Ishikawa (cell line): ENCODE data around the gene INCA1.

ENCODE experiments used
- CEBPB ChIP-seq: IDR thresholded peaks from 2 replicates; pipeline ENCODE4 v1.6.1; 2012
- EGR1 ChIP-seq: IDR thresholded peaks from 2 replicates; pipeline ENCODE4 v1.6.1; 2012
- FOXM1 ChIP-seq: IDR thresholded peaks from 2 replicates; pipeline ENCODE4 v1.6.1; 2012; ENCODE audit warnings: low read depth, borderline replicate concordance
- NFIC ChIP-seq: IDR thresholded peaks from 2 replicates; pipeline ENCODE4 v1.6.1; 2012
- TAF1 ChIP-seq: IDR thresholded peaks from 2 replicates; pipeline ENCODE4 v1.6.1; 2012; ENCODE audit warnings: low read depth, mild to moderate bottlenecking
- TCF12 ChIP-seq: IDR thresholded peaks from 2 replicates; pipeline ENCODE4 v1.6.1; 2012; ENCODE audit warnings: low read depth
- ZBTB7A ChIP-seq: IDR thresholded peaks from 2 replicates; pipeline ENCODE4 v1.6.1; 2012; ENCODE audit warnings: low read depth
- TF ChIP-seq, protein P1 (sequence below): IDR thresholded peaks from 2 replicates; pipeline ENCODE4 v1.6.1; 2012
- TF ChIP-seq, protein P2 (sequence below): IDR thresholded peaks from 2 replicates; pipeline ENCODE4 v1.6.1; 2012

Gene INCA1

DNA sequence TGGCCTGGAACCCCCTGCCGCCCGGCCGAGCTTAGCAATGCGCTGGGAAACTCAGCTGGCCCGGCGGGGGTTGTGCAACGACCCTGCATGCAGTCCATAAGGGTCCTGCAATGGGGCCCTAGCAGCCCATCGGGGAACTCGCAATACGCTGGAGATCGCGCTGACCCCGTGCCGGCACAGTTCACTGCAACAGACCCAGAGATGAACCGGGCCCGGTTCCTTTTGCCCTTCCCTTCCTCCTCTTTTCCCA is 57.9 kb downstream of the INCA1 start:
- no peak for TF ChIP-seq FOXM1
- TF ChIP-seq NFIC: no peak
- TF ChIP-seq, protein P1, sequence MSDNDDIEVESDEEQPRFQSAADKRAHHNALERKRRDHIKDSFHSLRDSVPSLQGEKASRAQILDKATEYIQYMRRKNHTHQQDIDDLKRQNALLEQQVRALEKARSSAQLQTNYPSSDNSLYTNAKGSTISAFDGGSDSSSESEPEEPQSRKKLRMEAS: no peak
- no peak for TF ChIP-seq EGR1

DNA sequence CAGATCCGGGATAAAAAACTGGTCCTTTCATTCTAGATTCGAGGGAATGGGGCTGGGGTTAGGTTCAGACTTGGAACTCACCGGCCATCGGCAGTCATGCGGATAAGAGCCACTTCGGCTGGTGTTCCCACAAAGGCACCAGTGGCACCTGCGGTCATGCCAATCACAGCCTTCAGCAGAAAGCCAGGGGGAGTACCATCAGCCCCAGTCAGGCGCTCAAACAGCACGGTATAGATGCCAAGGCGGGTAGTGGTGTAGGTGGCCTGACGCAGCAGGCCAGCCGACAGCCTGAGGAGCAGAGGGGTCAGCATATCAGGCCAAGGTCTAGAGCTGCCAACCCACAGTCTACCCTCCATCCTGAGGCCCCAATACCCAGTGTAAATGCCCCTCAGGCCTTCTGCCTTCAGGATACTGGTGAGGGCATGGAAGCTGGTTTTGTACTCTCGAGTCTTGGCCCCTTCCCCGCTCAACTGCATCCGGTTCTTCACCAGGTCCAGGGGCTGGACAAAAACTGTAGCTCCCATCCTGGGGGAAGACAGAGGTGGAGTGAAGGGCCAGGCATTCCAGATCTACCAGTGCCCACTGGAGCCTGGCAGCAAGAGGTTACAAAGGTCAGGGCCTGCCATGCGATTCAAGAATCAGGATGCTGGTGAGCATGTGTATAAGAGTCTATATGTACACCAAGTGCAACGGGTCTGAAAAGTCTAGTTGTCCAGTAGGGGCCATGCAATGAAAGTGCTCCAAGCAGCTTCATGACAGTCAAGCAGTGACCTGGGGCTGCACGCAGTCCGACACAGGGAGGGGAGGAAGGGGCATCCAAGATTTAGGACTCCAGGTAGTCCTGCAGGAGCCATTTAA is 58.4 kb downstream of the INCA1 start:
- TF ChIP-seq TAF1 (no peak), ZBTB7A (no peak), TCF12 (no peak), CEBPB (no peak), EGR1 (no peak)
- TF ChIP-seq, protein P1: no peak
- TF ChIP-seq, protein P2, sequence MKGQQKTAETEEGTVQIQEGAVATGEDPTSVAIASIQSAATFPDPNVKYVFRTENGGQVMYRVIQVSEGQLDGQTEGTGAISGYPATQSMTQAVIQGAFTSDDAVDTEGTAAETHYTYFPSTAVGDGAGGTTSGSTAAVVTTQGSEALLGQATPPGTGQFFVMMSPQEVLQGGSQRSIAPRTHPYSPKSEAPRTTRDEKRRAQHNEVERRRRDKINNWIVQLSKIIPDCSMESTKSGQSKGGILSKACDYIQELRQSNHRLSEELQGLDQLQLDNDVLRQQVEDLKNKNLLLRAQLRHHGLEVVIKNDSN: no peak
